Measurements from ENCODE around the gene SLC8B1.
"Not testable (repeated sequence)": the region's sequence is repeated elsewhere in the genome, so short reads cannot be mapped to it uniquely, and the experiment has no call there.

The SLC8B1 gene

GRCh38 chr12:113354192-113354591, 19.3 kb upstream of the SLC8B1 start:
- not testable (repeated sequence) for DNase-seq

GRCh38 chr12:113351089-113351488, 16.2 kb upstream of the SLC8B1 start:
- no peak for DNase-seq

- no peak for DNase-seq
Observed at GRCh38 chr12:113348849-113349536, 14.1 kb upstream of the SLC8B1 start.

GRCh38 chr12:113347892-113348291, 13.0 kb upstream of the SLC8B1 start:
- no peak for DNase-seq

GRCh38 chr12:113347107-113347506, 12.2 kb upstream of the SLC8B1 start:
- no peak for DNase-seq

- no peak for DNase-seq
Observed at GRCh38 chr12:113346353-113346752, 11.4 kb upstream of the SLC8B1 start.

GRCh38 chr12:113345318-113345717, 10.4 kb upstream of the SLC8B1 start:
- DNase-seq = no peak

GRCh38 chr12:113341535-113341934, 6.6 kb upstream of the SLC8B1 start:
- no peak for DNase-seq

- no peak for DNase-seq
Observed at GRCh38 chr12:113340061-113340460, 5.2 kb upstream of the SLC8B1 start.

GRCh38 chr12:113339540-113339939, 4.6 kb upstream of the SLC8B1 start:
- DNase-seq = no peak

GRCh38 chr12:113333877-113334785, 778 bp downstream of the SLC8B1 start:
- no peak for DNase-seq

- no peak for DNase-seq
Observed at GRCh38 chr12:113333418-113333750, 1.5 kb downstream of the SLC8B1 start.

GRCh38 chr12:113332688-113333417, 2.1 kb downstream of the SLC8B1 start:
- DNase-seq = no peak

- DNase-seq = no peak
Observed at GRCh38 chr12:113330505-113330904, 4.4 kb downstream of the SLC8B1 start.

- DNase-seq = no peak
Observed at GRCh38 chr12:113329791-113330417, 5.0 kb downstream of the SLC8B1 start.

GRCh38 chr12:113329022-113329790, 5.7 kb downstream of the SLC8B1 start:
- DNase-seq = no peak

GRCh38 chr12:113328368-113328889, 6.5 kb downstream of the SLC8B1 start:
- DNase-seq = no peak

GRCh38 chr12:113326775-113327395, 8.0 kb downstream of the SLC8B1 start:
- DNase-seq = no peak

GRCh38 chr12:113325916-113326315, 9.0 kb downstream of the SLC8B1 start:
- DNase-seq = no peak

GRCh38 chr12:113322343-113322742, 12.6 kb downstream of the SLC8B1 start:
- no peak for DNase-seq

- DNase-seq = no peak
Observed at GRCh38 chr12:113320401-113320800, 14.5 kb downstream of the SLC8B1 start.
